Activated CD4-positive, alpha-beta T cell treated with anti-CD3 and anti-CD28 coated beads, Interleukin-2, amount 10 ng/mL, durations not matched to agents 7 days and 5 days (primary cell): ENCODE measurements around the gene INPP5K. TPM values are rescaled to one million over a fixed set of nuclear protein-coding genes. Genes with fewer than 3 reads are reported as not detected.
"Not testable (repeated sequence)": the region's sequence is repeated elsewhere in the genome, so short reads cannot be mapped to it uniquely, and the experiment has no call there.

Source experiments
- CTCF ChIA-PET: fragments of 350-600 bp; sonication (Branson Sonifier 250); formaldehyde crosslinking; loops from one replicate; lab custom pipeline; 2021; ENCODE audit warnings: antibody characterized with exemption; lab: Charles Lee
- POLR2A ChIA-PET: fragments of 350-600 bp; sonication (Branson Sonifier 250); formaldehyde crosslinking; loops from one replicate; lab custom pipeline; 2021; ENCODE audit warnings: antibody characterized with exemption; lab: Charles Lee
- DNase-seq: peaks from one replicate; pipeline ENCODE4 v3.0.0-alpha.2; 2020
- H3K27ac Mint-ChIP-seq: one replicate; pipeline ENCODE4 v1.8.0; 2021; ENCODE audit warnings: mild to moderate bottlenecking, moderate library complexity, mixed read lengths
- H3K27me3 Mint-ChIP-seq: one replicate; pipeline ENCODE4 v1.8.0; 2021; ENCODE audit warnings: mixed read lengths
- H3K36me3 Mint-ChIP-seq: one replicate; pipeline ENCODE4 v1.8.0; 2021; ENCODE audit warnings: low read depth, mixed read lengths
- H3K4me1 Mint-ChIP-seq: one replicate; pipeline ENCODE4 v1.8.0; 2021; ENCODE audit warnings: mixed read lengths
- H3K4me3 Mint-ChIP-seq: one replicate; pipeline ENCODE4 v1.8.0; 2021; ENCODE audit warnings: mild to moderate bottlenecking, moderate library complexity, mixed read lengths
- H3K9me3 Mint-ChIP-seq: one replicate; pipeline ENCODE4 v1.8.0; 2021; ENCODE audit warnings: mixed read lengths
- total RNA-seq, 2 experiments: library from RNA; stranded (reverse); gene quantifications; one replicate each; pipeline ENCODE4 v1.2.3, GENCODE V29; 2021

Gene INPP5K
- total RNA-seq, 2 experiments from 2014 or later: 50.3 to 56.9 TPM

- Mint-ChIP-seq H3K4me3 (no peak overlapping the region), H3K27me3 (peaks cover 36% of the 10 kb centered on the region)
Observed at GRCh38 chr17:1461198-1461944, 55.0 kb downstream of the INPP5K start.

GRCh38 chr17:1460233-1460632, 56.2 kb downstream of the INPP5K start:
- ChIA-PET CTCF (interaction anchor here (0.6 to 1.0 kb wide), 4 partner anchors 9 to 189 kb away, joined by 3 to 5 read pairs (median 3); partner anchors contain the start of gene RILP), POLR2A (interaction anchor here (0.6 kb wide), 1 partner anchor 17 kb away, joined by 12 read pairs; no protein-coding TSS in a partner anchor)
- Mint-ChIP-seq H3K27me3 (peaks cover 36% of the 10 kb centered on the region), H3K9me3 (no peaks in the 10 kb centered on the region), H3K27ac (no peak overlapping the region), H3K4me3 (no peak overlapping the region), H3K36me3 (peaks cover 3% of the 10 kb centered on the region), H3K4me1 (peaks cover 38% of the 10 kb centered on the region)
- DNase-seq: no peak

More at GRCh38 chr17:1461198-1461944, 55.0 kb downstream of the INPP5K start:
- H3K9me3 Mint-ChIP-seq: no peaks in the 10 kb centered on the region
- H3K36me3 Mint-ChIP-seq: peaks cover 3% of the 10 kb centered on the region
- H3K4me1 Mint-ChIP-seq: peaks cover 35% of the 10 kb centered on the region
- CTCF ChIA-PET: no interaction called here
- H3K27ac Mint-ChIP-seq: no peak overlapping the region
- POLR2A ChIA-PET: no interaction called here
- no peak for DNase-seq

- peaks cover 21% of the 10 kb centered on the region for H3K36me3 Mint-ChIP-seq
- no peaks in the 10 kb centered on the region for H3K9me3 Mint-ChIP-seq
- peaks cover 43% of the 10 kb centered on the region for H3K4me1 Mint-ChIP-seq
- peak within 1 kb of the TSS; percentile 92 for H3K27ac Mint-ChIP-seq
- POLR2A ChIA-PET: no interaction called here
- CTCF ChIA-PET: interaction anchor here (0.5 to 1.0 kb wide), 2 partner anchors 17 to 786 kb away, joined by 3 to 6 read pairs; no protein-coding TSS in a partner anchor
- peaks cover 17% of the 10 kb centered on the region for H3K27me3 Mint-ChIP-seq
- H3K4me3 Mint-ChIP-seq: peak within 1 kb of the TSS; percentile 90
- peak; percentile 98 for DNase-seq
Observed at GRCh38 chr17:1455797-1456599, 60.4 kb downstream of the INPP5K start, which contains the start of gene CRK. Gene CRK (minus strand): TSS chr17:1456232. CDS start chr17:1456117, 115 bp downstream.

GRCh38 chr17:1455291-1455796, 61.1 kb downstream of the INPP5K start:
- Mint-ChIP-seq H3K4me3 (peak overlapping the region; percentile 90), H3K27me3 (peaks cover 12% of the 10 kb centered on the region), H3K9me3 (no peaks in the 10 kb centered on the region), H3K4me1 (peaks cover 42% of the 10 kb centered on the region), H3K36me3 (peaks cover 21% of the 10 kb centered on the region), H3K27ac (peak overlapping the region; percentile 92)
- ChIA-PET CTCF (interaction anchor here (1.0 to 1.4 kb wide), 2 partner anchors 8 to 17 kb away, joined by 3 read pairs; no protein-coding TSS in a partner anchor), POLR2A (no interaction called here)
- DNase-seq: peak; percentile 36

GRCh38 chr17:1454541-1454940, 61.9 kb downstream of the INPP5K start:
- Mint-ChIP-seq H3K4me1 (peaks cover 39% of the 10 kb centered on the region), H3K27ac (peak overlapping the region; percentile 73), H3K27me3 (peaks cover 5% of the 10 kb centered on the region), H3K36me3 (peaks cover 21% of the 10 kb centered on the region), H3K4me3 (peak overlapping the region; percentile 90), H3K9me3 (no peaks in the 10 kb centered on the region)
- POLR2A ChIA-PET: no interaction called here
- no peak for DNase-seq
- CTCF ChIA-PET: interaction anchor here (0.6 to 1.4 kb wide), 3 partner anchors 9 to 456 kb away, joined by 3 to 5 read pairs (median 4); no protein-coding TSS in a partner anchor

- POLR2A ChIA-PET: not testable (repeated sequence)
- H3K4me1 Mint-ChIP-seq: peaks cover 48% of the 10 kb centered on the region
- CTCF ChIA-PET: interaction anchor here (0.6 to 1.4 kb wide), 2 partner anchors 88 to 456 kb away, joined by 4 to 5 read pairs; no protein-coding TSS in a partner anchor
Observed at GRCh38 chr17:1453694-1454093, 62.7 kb downstream of the INPP5K start.

GRCh38 chr17:1452836-1453235, 63.6 kb downstream of the INPP5K start:
- no peak overlapping the region for H3K4me3 Mint-ChIP-seq
- H3K36me3 Mint-ChIP-seq: peaks cover 27% of the 10 kb centered on the region
- no peak overlapping the region for H3K27ac Mint-ChIP-seq
- no peak for DNase-seq
- H3K4me1 Mint-ChIP-seq: peaks cover 54% of the 10 kb centered on the region
- ChIA-PET POLR2A (interaction anchor here (0.7 kb wide), 1 partner anchor 53 kb away, joined by 3 read pairs; the partner anchor contains the start of gene YWHAE), CTCF (interaction anchor here (1.7 kb wide), 1 partner anchor 120 kb away, joined by 3 read pairs; no protein-coding TSS in a partner anchor)
- H3K27me3 Mint-ChIP-seq: peaks cover 5% of the 10 kb centered on the region
- no peaks in the 10 kb centered on the region for H3K9me3 Mint-ChIP-seq

More at GRCh38 chr17:1453694-1454093, 62.7 kb downstream of the INPP5K start:
- H3K4me3 Mint-ChIP-seq: peak overlapping the region; percentile 19
- not testable (repeated sequence) for H3K27me3 Mint-ChIP-seq, DNase-seq, H3K9me3 Mint-ChIP-seq
- peaks cover 27% of the 10 kb centered on the region for H3K36me3 Mint-ChIP-seq
- peak overlapping the region; percentile 31 for H3K27ac Mint-ChIP-seq

GRCh38 chr17:1450261-1450660, 66.2 kb downstream of the INPP5K start:
- not testable (repeated sequence) for H3K4me3 Mint-ChIP-seq, H3K9me3 Mint-ChIP-seq, H3K27me3 Mint-ChIP-seq, DNase-seq, H3K27ac Mint-ChIP-seq
- ChIA-PET CTCF (interaction anchor here (1.2 to 2.2 kb wide), 2 partner anchors 13 to 88 kb away, joined by 3 to 5 read pairs; no protein-coding TSS in a partner anchor), POLR2A (interaction anchor here (0.6 kb wide), 1 partner anchor 34 kb away, joined by 3 read pairs; no protein-coding TSS in a partner anchor)
- H3K36me3 Mint-ChIP-seq: peaks cover 29% of the 10 kb centered on the region
- peaks cover 62% of the 10 kb centered on the region for H3K4me1 Mint-ChIP-seq

- Mint-ChIP-seq H3K36me3 (peaks cover 27% of the 10 kb centered on the region), H3K4me3 (no peak overlapping the region), H3K4me1 (peaks cover 54% of the 10 kb centered on the region), H3K27me3 (no peaks in the 10 kb centered on the region), H3K27ac (no peak overlapping the region), H3K9me3 (no peaks in the 10 kb centered on the region)
- no peak for DNase-seq
- ChIA-PET CTCF (interaction anchor here (1.1 to 2.2 kb wide), 3 partner anchors 11 to 21 kb away, joined by 3 to 5 read pairs (median 3); no protein-coding TSS in a partner anchor), POLR2A (no interaction called here)
Observed at GRCh38 chr17:1449412-1449967, 66.9 kb downstream of the INPP5K start.

GRCh38 chr17:1447052-1447451, 69.4 kb downstream of the INPP5K start:
- ChIA-PET POLR2A (interaction anchor here (0.6 kb wide), 1 partner anchor 71 kb away, joined by 7 read pairs; no protein-coding TSS in a partner anchor), CTCF (interaction anchor here (0.7 kb wide), 1 partner anchor 40 kb away, joined by 3 read pairs; no protein-coding TSS in a partner anchor)
- Mint-ChIP-seq H3K9me3 (no peaks in the 10 kb centered on the region), H3K36me3 (peaks cover 13% of the 10 kb centered on the region), H3K27me3 (no peaks in the 10 kb centered on the region), H3K4me1 (peaks cover 36% of the 10 kb centered on the region), H3K27ac (peak overlapping the region; percentile 50), H3K4me3 (no peak overlapping the region)
- no peak for DNase-seq

GRCh38 chr17:1446201-1446600, 70.2 kb downstream of the INPP5K start:
- H3K27ac Mint-ChIP-seq: no peak overlapping the region
- no peaks in the 10 kb centered on the region for H3K27me3 Mint-ChIP-seq
- POLR2A ChIA-PET: no interaction called here
- H3K4me3 Mint-ChIP-seq: no peak overlapping the region
- DNase-seq: no peak
- H3K4me1 Mint-ChIP-seq: peaks cover 31% of the 10 kb centered on the region
- H3K9me3 Mint-ChIP-seq: no peaks in the 10 kb centered on the region
- CTCF ChIA-PET: interaction anchor here (0.7 kb wide), 2 partner anchors 41 to 141 kb away, joined by 3 read pairs; no protein-coding TSS in a partner anchor
- peaks cover 10% of the 10 kb centered on the region for H3K36me3 Mint-ChIP-seq
